Hematopoietic multipotent progenitor cell treated with erythropoietin and hydrocortisone succinate and interleukin-3 and kit ligand, for 6 days (in vitro differentiated cells): ENCODE measurements around the gene TBC1D10B.

Experiments used
- DNase-seq: peaks from one replicate; pipeline ENCODE4 v3.0.0-alpha.2; 2015

Gene TBC1D10B

GRCh38 chr16:30372725-30373124 is 2.4 kb upstream of the TBC1D10B start:
- no peak for DNase-seq

- DNase-seq: no peak
These were observed 1.9 kb upstream of the TBC1D10B start for GRCh38 chr16:30372038-30372712.

- DNase-seq: no peak
These were observed 1.0 kb upstream of the TBC1D10B start for GRCh38 chr16:30371248-30371816.

GRCh38 chr16:30369938-30370455 is 297 bp downstream of the TBC1D10B start:
- DNase-seq: no peak

- DNase-seq: peak; percentile 35
These were observed 980 bp downstream of the TBC1D10B start for GRCh38 chr16:30369091-30369937.

- no peak for DNase-seq
These were observed 1.6 kb downstream of the TBC1D10B start for GRCh38 chr16:30368792-30369090.

- DNase-seq: peak; percentile 41
These were observed 2.0 kb downstream of the TBC1D10B start for GRCh38 chr16:30368122-30368791.

- DNase-seq: no peak
These were observed 2.8 kb downstream of the TBC1D10B start for GRCh38 chr16:30367349-30368009.

GRCh38 chr16:30366511-30366910 is 3.8 kb downstream of the TBC1D10B start:
- no peak for DNase-seq

- no peak for DNase-seq
These were observed 5.1 kb downstream of the TBC1D10B start for GRCh38 chr16:30365200-30365599.

GRCh38 chr16:30361180-30361579 is 9.1 kb downstream of the TBC1D10B start:
- no peak for DNase-seq

GRCh38 chr16:30359871-30360170 is 10.5 kb downstream of the TBC1D10B start:
- no peak for DNase-seq

GRCh38 chr16:30358990-30359870 is 11.1 kb downstream of the TBC1D10B start:
- DNase-seq: no peak

GRCh38 chr16:30358577-30358936 is 11.7 kb downstream of the TBC1D10B start:
- no peak for DNase-seq

- no peak for DNase-seq
These were observed 12.3 kb downstream of the TBC1D10B start for GRCh38 chr16:30357715-30358576.

GRCh38 chr16:30357085-30357714 is 13.1 kb downstream of the TBC1D10B start:
- DNase-seq: no peak

- peak; percentile 22 for DNase-seq
These were observed 13.8 kb downstream of the TBC1D10B start for GRCh38 chr16:30356401-30357084.

- DNase-seq: peak; percentile 15
These were observed 14.4 kb downstream of the TBC1D10B start for GRCh38 chr16:30355954-30356308.

GRCh38 chr16:30355144-30355953 is 14.9 kb downstream of the TBC1D10B start, which contains the start of gene CD2BP2:
CD2BP2 (minus strand) TSS chr16:30355308; CDS start chr16:30354681, 627 bp downstream.
- DNase-seq: peak; percentile 99
